Calu3 (cell line): ENCODE results near the gene ARIH1. TPM values are rescaled to one million over a fixed set of nuclear protein-coding genes. Genes with fewer than 3 reads are reported as not detected.

ENCODE experiments used
- BruUV-seq: library from RNA; stranded (reverse); fragments of 400-500 nt; replicated peaks from 2 replicates; lab custom pipeline; 2021; lab: Mats Ljungman, UMichigan
- CTCF ChIA-PET: fragments of 300-600 bp; sonication (Branson Sonifier 250); formaldehyde crosslinking; loops from one replicate; lab custom pipeline; 2022; ENCODE audit warnings: antibody characterized with exemption; lab: Charles Lee
- DNase-seq: peaks from one replicate; pipeline ENCODE4 v3.0.0; 2022
- H3K27ac Mint-ChIP-seq: one replicate; pipeline ENCODE4 v1.8.0; 2022; ENCODE audit warnings: mixed read lengths; ENCODE audit not compliant: unreplicated experiment
- H3K27me3 Mint-ChIP-seq: one replicate; pipeline ENCODE4 v1.8.0; 2022; ENCODE audit warnings: mixed read lengths; ENCODE audit not compliant: unreplicated experiment
- H3K36me3 Mint-ChIP-seq: one replicate; pipeline ENCODE4 v1.8.0; 2022; ENCODE audit warnings: mild to moderate bottlenecking, moderate library complexity, mixed read lengths; ENCODE audit not compliant: insufficient read depth, unreplicated experiment
- H3K4me1 Mint-ChIP-seq: one replicate; pipeline ENCODE4 v1.8.0; 2022; ENCODE audit warnings: mild to moderate bottlenecking, low read depth, mixed read lengths; ENCODE audit not compliant: unreplicated experiment
- H3K4me3 Mint-ChIP-seq: one replicate; pipeline ENCODE4 v1.8.0; 2022; ENCODE audit warnings: mild to moderate bottlenecking, low read depth, moderate library complexity, mixed read lengths; ENCODE audit not compliant: unreplicated experiment
- H3K9me3 Mint-ChIP-seq: one replicate; pipeline ENCODE4 v1.8.0; 2022; ENCODE audit warnings: low read depth, mixed read lengths; ENCODE audit not compliant: unreplicated experiment
- intact Hi-C: fragments of 100-400 bp; cut with micrococcal nuclease; formaldehyde crosslinking; loops from one replicate; pipeline ENCODE4 v1.10.0; 2022; ENCODE audit not compliant: unreplicated experiment
- total RNA-seq: library from RNA; stranded (reverse); gene quantifications from 2 replicates; pipeline ENCODE4 v1.2.3, GENCODE V29; 2022
- TF ChIP-seq, protein P1 (sequence below): fragments of 200-600 bp; IDR thresholded peaks from one replicate; pipeline ENCODE4 v1.8.0; 2022; ENCODE audit warnings: antibody characterized with exemption; ENCODE audit not compliant: unreplicated experiment

The ARIH1 gene
- total RNA-seq, 1 experiment from 2014 or later = 179 TPM

DNA sequence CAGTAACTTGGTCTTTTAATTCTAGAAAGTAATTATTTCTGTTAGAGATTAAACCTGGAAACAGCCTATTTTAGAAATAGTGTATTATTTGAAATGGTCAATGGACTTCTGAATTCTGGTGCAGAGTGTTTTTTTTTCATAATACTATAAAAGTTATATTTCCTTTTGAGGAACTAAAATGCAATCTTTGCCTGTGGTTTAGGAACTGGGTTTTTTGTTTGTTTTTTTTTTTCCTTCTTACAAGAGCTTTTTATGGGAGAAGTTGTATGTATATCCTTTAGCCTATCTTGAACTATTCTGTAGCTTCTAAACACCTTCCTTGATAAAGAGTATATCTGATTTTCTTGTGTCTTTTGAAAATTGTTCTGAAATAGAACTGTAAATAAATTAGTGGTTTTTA is 88.3 kb downstream of the ARIH1 start:
- Mint-ChIP-seq H3K4me3 (no peak overlapping the region), H3K27me3 (no peaks in the 10 kb centered on the region), H3K36me3 (peaks cover 11% of the 10 kb centered on the region), H3K4me1 (no peaks in the 10 kb centered on the region), H3K27ac (no peak overlapping the region), H3K9me3 (no peaks in the 10 kb centered on the region)
- BruUV-seq = no TSS peak
- no peak for DNase-seq
- CTCF ChIA-PET = no interaction called here
- TF ChIP-seq, protein P1, sequence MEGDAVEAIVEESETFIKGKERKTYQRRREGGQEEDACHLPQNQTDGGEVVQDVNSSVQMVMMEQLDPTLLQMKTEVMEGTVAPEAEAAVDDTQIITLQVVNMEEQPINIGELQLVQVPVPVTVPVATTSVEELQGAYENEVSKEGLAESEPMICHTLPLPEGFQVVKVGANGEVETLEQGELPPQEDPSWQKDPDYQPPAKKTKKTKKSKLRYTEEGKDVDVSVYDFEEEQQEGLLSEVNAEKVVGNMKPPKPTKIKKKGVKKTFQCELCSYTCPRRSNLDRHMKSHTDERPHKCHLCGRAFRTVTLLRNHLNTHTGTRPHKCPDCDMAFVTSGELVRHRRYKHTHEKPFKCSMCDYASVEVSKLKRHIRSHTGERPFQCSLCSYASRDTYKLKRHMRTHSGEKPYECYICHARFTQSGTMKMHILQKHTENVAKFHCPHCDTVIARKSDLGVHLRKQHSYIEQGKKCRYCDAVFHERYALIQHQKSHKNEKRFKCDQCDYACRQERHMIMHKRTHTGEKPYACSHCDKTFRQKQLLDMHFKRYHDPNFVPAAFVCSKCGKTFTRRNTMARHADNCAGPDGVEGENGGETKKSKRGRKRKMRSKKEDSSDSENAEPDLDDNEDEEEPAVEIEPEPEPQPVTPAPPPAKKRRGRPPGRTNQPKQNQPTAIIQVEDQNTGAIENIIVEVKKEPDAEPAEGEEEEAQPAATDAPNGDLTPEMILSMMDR = no peak
- intact Hi-C loops = no loop called here

DNA sequence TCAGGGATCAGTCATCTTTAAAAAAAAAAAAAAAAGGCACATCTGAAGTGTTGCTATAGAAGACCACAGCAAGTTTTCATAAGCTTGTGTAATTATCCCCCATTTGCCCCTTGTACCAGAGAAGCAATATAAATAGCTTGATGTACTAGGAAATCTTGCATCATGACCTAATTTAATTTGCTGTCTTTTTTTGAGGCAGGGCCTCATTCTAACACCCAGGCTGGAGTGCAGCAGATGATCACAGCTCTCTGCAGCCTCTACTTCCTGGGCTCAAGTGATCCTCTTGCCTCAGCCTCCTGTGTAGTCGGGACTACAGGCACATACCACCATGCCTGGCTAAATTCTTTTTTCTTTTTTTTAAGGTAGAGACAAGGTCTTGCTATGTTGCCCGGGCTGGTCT is 88.7 kb downstream of the ARIH1 start:
- no peaks in the 10 kb centered on the region for H3K27me3 Mint-ChIP-seq
- CTCF ChIA-PET = no interaction called here
- BruUV-seq = no TSS peak

DNA sequence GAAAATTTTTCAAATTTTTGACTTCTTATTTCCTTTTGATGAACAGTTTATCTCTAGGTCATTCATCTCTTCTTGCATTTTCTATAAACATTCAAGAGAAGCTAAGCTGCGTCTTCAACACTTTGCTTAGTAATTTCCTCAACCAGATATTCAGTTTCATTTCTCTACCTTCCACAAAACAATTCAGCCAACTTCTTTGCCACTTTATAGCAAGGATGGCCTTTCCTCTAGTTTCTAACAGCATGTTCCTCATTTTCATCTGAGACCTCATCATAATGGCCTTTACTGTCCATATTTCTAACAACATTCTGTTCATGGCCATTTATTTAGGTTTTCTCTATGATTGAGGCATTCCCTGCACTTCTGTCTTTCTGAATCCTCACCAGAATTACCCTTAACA is 90.0 kb downstream of the ARIH1 start:
- no peak overlapping the region for H3K4me3 Mint-ChIP-seq
- TF ChIP-seq, protein P1 = no peak
- CTCF ChIA-PET = no interaction called here
- intact Hi-C loops = no loop called here
- H3K4me1 Mint-ChIP-seq = no peaks in the 10 kb centered on the region
- no peaks in the 10 kb centered on the region for H3K36me3 Mint-ChIP-seq
- no peaks in the 10 kb centered on the region for H3K9me3 Mint-ChIP-seq
- DNase-seq = no peak
- no TSS peak for BruUV-seq
- no peaks in the 10 kb centered on the region for H3K27me3 Mint-ChIP-seq
- H3K27ac Mint-ChIP-seq = no peak overlapping the region

More for the DNA sequence above, 88.7 kb downstream of the ARIH1 start:
- H3K27ac Mint-ChIP-seq = no peak overlapping the region
- no peaks in the 10 kb centered on the region for H3K9me3 Mint-ChIP-seq
- no peak for DNase-seq
- no peak overlapping the region for H3K4me3 Mint-ChIP-seq
- intact Hi-C loops = no loop called here
- TF ChIP-seq, protein P1 = no peak
- no peaks in the 10 kb centered on the region for H3K4me1 Mint-ChIP-seq
- peaks cover 8% of the 10 kb centered on the region for H3K36me3 Mint-ChIP-seq

- Mint-ChIP-seq H3K27me3 (no peaks in the 10 kb centered on the region), H3K27ac (no peak overlapping the region), H3K9me3 (no peaks in the 10 kb centered on the region), H3K36me3 (peaks cover 8% of the 10 kb centered on the region), H3K4me1 (no peaks in the 10 kb centered on the region), H3K4me3 (no peak overlapping the region)
- TF ChIP-seq, protein P1 = no peak
- CTCF ChIA-PET = interaction anchor here (0.6 kb wide), 1 partner anchor 37 kb away, joined by 3 read pairs; no protein-coding TSS in a partner anchor
- no peak for DNase-seq
- BruUV-seq = no TSS peak
- intact Hi-C loops = no loop called here
These were observed 92.8 kb downstream of the ARIH1 start for GRCh38 chr15:72566973-72567372.
